Activated CD4-positive, alpha-beta T cell treated with anti-CD3 and anti-CD28 coated beads for 48 hours (primary cell): ENCODE results near the gene UQCC2.
A peak's percentile ranks its signal among the peaks of the same experiment; 100 is the strongest.

ENCODE experiments used
- DNase-seq: peaks from one replicate; pipeline ENCODE4 v3.0.0-alpha.2; 2020

The UQCC2 gene

DNA sequence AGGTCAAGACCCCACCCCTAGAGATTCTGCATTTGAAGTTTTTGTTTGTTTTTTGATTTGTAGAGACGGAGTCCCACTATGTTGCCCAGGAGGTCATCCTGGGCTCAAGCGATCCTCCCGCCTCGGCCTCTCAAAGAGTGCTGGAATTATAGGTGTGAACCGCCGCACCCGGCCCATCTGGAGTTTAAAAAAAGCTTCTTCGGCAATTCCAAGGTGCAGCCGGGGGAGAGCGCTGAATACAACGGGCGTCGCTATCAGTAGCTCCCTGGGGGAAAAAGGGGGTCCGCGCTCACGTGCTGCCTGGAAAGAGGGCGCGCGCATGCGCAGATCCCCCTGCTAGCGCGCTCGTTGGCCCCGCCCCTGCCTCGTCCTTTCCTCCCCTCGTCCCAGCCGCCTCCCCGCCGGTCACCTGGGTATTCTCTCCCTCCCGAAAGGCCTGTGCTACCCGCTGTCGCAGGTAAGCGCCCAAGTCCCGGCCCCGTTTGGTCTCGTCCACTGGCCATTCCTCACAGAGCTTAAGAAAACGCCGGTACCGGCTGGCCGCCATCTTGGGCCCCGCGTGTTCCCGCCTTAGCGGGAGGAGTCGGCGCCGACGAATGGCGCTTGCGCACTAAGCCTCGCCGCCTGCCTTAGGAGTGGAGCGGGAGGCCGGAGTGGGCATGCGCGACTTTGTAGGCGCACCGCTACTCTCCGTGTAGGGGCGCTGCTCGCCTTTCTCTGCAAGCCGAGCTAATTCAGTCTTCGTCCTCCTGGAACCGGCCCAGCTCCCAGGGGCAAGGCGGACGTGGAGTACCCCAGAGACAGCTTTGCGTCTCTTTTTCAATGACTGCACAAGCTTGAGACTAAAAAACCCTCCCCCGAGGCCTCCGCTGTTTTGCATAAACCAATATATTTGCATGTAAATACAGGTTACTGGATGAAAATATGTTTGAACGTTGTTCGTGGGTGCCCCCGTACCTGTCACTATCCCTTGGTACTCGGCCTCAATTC, at the start of gene UQCC2:
UQCC2 (minus strand) TSS at position 561 of the 990 bp plus-strand sequence; CDS start at position 547, 14 bp downstream.
- DNase-seq, result peak; percentile 98

DNA sequence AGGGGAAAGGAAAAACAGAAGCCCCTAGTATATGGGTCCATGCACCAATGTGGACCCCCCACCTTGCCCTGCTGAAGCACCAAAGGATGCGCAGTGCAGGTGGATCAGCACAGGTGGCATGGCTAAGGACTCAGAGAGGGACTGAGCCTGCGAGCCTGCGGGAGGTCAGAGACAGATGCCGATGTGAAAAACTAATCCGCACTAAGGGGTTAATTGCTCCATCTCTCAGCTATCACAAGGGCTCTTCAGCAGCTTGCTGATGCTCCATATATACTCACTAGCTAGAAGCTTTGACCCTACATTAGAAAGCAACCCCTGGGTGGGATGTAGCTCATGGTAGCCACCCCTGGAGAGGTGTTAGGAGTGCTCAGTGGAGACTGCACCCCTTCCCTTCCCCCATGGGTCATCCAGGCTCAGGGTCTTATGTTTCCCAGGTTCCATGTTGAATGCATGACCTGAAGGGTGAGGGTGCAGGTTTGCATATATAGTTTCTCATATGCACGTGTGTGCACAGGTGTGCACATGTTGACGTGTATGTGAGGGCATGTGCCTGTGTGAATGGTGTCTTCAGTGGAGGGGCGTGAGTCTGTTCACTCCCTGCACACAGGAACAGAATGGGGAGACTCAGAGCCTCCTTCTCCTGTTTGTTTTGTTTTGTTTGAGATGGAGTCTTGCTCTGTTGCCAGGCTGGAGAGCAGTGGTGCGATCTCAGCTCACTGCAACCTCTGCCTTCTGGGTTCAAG, 48.6 kb upstream of the UQCC2 start:
- no peak for DNase-seq

DNA sequence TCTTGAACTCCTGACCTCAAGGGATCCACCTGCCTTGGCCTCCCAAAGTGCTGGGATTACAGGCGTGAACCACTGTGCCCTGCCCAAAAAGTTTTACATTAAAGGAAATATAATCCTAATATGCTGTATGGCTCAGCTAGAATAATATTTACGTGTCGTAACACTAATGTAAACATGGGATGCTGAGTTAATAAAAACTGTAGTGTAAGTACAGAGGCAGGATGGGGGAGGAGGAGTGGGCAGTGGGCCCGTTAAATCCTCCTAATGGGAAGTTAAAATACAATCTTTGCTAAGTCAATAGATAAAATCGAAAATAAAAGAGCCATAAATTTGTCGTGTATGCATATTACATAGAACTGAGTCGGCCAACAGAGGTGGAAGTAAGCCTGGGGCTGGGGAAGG, 47.3 kb upstream of the UQCC2 start:
- DNase-seq, result no peak

DNA sequence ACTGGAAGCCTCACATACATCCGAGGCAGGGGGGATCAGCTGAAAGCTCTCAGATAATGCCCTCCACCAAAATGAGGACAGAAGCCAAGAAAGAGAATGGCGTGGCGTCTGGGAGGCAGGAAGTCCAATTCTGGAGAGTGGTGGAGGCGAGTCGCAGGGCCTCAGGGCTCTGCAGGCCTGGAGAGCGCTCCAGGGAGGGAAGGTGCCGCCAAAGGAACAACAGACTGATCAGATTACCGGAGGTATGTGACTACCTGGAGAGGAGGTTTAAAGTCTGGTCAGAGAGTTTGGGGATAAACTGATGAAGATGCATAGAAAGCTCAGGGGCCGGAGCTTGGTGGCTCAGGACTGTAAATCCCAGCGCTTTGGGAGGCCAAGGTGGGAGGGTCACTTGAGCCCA, 46.4 kb upstream of the UQCC2 start:
- DNase-seq, result no peak

DNA sequence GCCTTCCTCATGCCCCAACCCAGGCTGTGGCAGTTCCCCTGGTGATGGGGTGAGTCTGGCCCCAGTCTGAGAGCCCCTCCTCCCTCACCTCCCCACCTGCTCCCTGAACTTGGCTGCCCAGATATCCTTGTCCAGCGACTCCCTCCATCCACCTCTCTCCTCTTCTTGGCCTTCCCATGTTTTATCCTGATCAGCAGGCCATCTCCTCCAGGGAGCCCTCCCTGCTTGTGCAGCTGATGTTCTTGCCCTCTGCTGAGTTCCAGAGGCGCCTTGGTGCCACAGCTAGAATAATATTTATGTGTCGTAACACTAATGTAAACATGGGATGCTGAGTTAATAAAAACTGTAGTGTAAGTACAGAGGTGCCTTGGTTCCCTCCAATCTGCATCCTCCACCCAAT, 45.6 kb upstream of the UQCC2 start:
- DNase-seq, result no peak

DNA sequence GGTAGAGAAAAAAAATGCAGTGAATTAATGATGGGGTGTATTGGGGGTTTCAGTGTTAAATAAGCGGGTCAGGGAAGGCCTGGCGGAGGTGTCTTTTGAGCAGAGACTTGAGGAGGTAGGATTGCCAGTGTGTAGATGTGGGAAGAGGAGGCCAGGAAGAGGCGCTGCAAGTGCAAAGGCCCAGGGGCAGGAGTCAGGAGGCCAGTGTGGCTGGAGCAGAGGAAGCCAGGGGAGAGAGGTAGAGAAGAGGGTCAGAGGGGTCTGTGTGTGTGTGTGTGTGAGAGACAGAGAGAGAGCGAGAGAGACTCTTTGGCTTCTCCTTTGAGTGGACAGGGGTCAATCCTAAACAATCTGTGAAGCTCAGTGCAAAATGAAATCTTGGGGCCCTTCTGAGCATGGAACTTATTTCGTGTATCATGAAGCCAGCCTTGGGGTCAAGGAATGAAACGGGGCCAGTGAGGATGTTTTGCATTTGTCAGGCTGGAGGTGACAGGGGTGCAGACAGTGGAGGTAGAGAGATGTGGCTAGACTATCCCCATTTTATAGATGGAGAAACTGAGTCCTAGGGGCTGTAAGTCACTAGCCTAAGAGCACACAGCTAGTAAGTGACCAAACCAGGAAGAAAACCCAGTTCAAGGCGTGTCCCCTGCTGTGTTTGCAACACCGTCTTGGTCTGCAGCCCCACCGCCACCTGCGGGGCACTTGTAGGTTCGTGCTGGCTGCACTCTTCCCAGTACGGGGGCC, 44.9 kb upstream of the UQCC2 start:
- DNase-seq, result no peak

DNA sequence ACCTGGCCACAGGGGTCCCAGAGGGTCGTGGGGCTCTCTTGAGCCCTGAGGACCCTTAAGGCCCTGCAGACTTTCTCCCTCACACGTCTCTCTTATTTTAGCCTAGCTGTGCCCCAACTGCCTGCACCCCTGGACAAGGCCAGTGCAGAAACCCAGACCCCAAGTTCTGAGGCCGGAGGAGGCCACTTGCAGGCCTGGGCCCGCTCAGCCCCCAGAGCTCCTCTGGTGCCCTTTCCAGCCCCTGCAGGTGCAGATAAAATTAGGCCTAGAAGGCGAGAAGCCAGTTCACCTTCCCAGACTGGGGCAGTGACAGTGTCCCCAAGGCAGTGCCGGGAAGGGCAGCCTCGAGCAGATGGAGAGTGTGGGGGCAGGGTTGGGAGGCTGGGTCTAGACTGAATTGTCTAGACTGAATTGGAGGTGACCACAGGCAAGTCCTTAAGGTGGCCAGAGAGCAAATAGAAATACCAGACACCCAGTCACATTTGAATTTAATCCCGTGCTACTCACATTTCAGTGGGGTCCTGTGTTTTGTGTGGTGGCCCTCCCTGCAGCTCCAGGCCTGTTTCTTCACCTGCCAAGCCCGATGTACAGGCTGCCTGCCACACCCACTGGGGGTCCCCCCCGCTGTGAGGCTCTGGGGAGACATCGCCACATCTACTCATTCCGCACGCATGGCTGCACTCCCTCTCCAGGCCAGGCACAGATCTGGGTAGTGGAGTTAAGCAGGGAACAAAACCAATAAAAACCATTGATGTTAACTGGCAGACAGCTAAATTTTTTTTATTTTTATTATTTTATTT, 43.8 kb upstream of the UQCC2 start:
- no peak for DNase-seq

DNA sequence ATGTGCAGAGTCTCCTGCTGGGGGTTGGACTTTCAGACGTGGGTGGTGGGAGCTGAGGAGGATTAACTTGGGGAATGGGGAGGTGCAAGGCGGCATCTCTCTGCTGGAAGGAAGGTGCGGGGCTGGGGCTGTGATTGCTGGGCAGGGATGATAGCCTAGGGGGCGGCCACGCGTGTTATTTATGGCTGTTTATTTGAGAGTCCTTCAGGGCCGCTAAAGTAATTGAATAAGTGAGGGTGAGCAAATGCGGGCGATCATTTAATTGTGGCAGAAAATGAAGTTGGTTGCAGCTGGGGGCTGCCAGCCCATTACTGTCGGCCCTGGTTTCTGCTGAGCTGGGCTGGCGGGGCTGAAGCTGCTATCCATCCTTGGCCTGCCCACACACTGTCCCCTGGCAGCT, 42.7 kb upstream of the UQCC2 start:
- no peak for DNase-seq

DNA sequence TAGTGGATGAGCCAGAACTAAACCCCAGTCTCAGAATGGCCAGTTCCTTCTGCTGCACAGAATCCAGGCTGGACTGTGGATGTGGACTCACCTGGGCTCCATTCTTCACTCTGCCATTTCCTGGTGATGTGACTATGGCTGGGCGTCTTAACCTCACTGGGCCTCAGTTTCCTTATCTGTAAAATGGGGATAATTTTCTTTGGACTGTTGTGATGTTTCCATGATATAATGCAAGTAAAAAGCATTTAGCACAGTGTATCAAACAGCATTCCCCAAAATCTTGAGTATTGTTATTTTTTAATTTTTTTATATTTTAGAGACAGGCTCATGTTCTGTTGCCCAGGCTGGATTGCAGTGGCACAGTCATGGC, 41.1 kb upstream of the UQCC2 start:
- no peak for DNase-seq

DNA sequence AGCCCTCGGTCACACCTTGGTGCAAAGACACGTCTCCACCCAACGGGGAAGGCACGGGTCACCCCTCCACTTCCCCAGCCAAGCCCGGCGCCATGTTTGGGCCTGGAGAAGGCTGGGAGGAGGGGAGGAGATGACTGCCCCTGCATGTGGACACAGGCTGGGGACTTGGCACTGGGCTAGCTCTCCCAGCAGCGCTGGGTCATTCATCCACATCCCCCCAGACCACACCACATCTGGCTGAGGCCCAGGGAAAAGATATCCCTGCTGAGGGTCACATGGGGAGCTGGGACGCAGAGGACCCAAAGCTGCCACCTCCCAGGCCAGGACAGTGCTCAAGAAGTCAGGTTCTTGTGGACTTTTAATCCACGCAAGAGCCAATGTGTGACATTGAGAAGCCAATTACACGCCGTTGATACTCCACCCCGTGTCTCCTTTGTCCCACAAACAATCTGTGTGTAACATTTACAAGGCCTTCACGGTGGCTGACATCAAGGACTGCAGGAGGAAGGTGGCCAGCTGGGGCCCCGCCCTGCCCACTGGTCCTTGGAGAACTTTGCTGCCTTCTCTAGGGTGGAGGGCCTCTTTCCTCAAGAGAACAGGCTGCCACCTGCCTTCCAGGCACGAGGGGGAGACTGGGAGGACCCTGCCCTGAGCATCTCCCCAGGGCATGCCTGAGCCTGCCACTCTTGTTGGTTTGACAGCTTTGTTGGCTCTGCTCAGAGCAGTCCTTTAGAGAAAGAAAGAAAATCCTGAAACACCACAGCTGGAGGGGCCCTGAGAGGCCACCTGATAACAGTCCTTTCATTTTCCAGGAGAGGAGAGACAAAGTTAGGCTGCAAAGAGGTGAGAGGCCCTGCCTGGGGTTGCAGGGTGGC, 40.5 kb upstream of the UQCC2 start:
- no peak for DNase-seq

DNA sequence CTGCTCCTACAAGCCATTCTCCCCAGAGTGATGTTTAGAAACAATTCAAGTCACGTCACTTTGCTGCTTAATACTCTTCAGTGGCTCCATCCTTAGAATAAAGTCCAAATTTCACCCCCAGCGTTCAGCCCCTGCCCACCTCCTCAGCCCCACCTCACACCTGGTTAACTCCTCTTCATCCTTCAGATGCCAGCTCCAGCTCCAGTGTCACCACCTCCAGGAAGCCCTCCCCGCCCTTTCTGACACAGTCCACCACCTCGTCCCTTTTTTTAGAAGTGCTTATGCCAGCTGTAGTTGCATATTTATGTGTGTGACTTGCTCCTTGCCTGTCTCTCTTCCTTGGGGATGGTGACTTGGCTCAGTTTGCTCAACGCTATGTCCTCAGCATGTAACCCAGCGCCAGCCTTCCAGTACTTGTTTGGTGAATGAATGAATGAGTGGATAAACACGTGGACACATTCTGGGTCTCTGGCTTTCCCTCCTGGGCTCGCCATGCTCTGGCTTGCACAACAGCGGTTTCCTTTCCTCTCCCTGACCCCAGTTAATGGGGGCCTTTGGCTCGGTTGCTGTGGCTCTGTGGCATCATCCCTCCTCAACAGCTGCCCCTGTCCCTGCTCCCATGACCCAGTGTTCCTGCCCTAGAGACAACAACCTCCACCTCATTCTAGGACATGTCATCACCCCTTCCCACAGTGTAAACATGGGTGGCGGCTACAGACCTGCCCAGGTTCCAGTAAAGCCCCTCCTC, 38.9 kb upstream of the UQCC2 start:
- no peak for DNase-seq

DNA sequence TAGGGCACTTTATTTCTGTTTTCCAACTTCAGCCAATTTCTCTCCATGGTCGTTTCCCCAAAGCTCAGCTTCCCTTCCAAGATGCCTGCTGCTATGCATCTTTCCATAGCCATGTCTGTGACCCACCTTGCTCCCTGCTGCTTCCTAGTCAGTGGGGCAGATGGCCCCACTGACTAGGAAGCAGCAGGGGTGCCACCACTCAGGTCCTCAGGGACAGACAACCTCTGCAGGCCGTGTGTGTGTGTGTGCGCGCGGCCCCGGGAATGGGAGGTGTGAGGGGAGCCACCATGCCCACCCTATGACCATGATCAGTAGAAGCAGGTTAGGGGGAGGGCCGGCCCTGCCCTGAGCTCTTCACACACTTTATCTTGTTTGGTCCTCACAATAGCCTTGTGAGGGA, 37.9 kb upstream of the UQCC2 start:
- DNase-seq, result no peak

DNA sequence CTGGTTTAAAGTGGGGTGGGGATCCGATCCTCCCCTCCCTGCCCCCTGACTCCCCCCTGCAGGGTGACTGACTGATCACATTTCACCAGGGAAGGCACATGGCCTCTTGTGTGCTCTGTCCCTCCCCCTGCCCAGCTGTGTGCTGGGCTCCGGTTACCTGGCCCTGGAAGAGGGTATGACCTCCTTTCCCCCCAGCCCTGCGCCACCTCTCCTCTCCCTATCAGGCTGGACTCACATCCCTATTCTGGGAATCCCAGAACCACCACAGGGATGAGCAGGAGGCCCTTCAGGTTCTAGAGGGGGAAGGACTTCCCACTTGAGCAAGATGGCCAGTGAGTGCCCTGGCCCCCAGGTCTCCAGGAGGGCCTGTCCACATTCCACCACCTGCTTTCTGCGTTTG, 37.3 kb upstream of the UQCC2 start:
- no peak for DNase-seq

DNA sequence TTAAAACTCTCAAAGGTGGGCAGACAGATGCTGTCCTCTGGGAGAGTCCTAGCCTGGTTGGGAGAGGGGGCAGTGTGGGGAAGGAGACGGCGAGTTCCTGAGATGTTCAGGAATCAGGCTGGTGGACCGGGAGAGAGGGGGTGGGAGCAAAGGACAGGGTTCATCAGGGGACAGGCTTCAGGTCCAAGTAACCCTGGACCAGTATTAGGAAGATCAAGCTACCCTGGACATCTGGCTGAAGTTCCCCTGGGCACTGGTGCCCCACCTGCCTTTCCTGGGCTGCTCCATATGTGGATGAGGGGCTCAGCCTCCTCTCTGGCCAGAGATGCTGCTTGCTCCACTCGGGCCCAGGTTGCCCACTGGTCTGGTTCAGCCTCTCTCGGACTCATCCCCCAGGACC, 36.3 kb upstream of the UQCC2 start:
- no peak for DNase-seq

DNA sequence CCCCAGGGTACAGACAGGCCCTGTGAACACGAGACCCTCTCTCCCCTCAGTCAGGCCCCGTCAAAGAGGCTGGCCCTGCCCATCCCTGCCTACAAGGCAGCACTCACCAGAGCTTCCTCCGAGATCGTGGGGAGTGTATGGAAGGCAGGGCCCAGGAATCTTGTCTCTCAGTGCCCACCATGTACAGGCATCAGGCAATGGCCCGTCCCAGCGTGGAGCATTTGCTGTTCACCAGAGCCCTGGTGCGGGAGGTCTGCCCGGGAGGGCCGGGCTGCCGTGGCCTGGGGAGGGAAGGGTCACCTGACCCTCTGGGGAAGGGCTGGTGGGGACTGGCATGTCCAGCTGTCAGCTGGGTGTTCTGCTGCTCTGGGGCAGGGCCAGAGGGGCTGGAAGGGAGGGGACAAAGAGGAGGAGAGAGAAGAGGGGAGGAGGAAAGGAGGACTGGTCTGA, 35.2 kb upstream of the UQCC2 start, which contains the start of gene IP6K3:
IP6K3 (minus strand) TSS at position 255 of the 450 bp plus-strand sequence. CDS start 11,429 bp downstream, outside the sequence.
- no peak for DNase-seq

DNA sequence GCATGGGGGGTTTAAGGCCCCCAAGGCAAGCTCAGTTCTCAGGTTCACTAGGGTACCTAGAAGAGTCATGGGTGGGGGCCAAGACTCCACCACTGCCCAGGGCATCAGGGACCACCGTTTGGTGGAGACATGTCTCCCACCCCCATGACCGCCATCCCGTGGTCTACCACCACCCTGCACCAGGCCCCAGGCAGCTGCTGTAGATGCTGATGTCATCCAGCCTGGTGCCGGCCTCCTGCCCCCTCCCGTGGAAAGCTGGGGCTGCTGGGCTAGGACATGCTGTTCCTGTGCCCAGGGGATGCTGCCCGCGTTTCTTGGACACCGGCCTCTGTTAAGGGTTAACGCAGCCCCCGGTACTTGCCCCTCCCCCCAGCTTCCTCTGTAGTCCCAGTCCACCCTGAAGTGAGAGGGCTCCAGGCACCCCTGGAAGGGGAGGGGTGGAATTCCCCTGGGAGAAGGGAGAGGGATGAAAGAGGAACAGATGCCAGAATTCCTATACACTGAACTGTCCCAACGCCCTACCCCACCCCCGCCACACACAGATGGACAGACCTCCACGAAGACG, 34.6 kb upstream of the UQCC2 start:
- no peak for DNase-seq

DNA sequence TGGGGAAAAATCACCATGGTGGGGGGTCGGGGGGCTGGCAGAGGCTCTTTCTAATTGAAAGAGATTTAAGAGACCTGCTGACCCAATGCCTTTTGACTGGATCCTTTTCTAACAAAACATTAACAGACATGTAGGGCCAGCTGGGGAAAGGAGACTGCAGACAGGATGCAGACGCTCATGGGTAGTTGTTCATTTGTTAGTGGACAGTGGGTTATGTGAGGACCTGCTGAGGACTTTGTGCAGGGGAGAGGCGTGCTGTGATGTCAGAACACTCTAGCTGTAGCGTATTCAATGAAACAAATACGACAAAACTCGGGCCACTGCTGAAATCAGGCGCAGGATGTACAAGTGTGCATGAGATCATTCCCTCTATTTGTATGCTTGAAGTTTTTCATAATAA, 34.0 kb upstream of the UQCC2 start:
- DNase-seq, result no peak

DNA sequence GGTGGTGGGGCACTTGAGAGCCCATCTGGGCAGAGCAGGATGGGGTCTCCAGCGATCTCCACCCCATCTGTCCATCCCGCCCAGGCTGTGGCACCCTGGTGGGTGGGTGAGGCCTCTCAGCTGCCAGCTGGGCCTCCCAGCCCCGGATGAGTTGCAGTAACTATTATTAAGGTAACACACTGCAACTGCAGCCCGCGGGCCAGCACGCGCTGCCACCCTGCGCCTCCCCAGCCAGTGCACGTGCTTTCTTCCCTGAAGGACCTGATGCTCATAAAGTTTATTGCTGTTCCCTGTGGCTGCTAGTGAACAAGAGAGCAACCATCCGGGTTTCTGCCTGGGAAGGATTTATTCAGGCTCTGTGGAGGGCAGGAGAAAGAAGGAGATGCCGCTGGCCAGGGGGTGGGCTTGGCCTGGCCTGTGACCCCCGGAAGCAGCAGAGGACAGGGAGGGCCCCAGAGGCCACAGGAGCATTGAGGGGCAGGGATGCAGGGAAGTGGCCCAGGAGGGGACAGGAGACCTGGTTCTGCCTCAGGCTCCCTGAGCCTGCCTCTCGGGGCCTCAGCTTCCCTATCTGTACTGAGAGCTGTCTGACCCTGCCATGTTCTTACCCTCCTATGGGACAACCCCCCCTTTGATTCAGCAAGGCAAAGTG, 33.5 kb upstream of the UQCC2 start:
- DNase-seq, result no peak

DNA sequence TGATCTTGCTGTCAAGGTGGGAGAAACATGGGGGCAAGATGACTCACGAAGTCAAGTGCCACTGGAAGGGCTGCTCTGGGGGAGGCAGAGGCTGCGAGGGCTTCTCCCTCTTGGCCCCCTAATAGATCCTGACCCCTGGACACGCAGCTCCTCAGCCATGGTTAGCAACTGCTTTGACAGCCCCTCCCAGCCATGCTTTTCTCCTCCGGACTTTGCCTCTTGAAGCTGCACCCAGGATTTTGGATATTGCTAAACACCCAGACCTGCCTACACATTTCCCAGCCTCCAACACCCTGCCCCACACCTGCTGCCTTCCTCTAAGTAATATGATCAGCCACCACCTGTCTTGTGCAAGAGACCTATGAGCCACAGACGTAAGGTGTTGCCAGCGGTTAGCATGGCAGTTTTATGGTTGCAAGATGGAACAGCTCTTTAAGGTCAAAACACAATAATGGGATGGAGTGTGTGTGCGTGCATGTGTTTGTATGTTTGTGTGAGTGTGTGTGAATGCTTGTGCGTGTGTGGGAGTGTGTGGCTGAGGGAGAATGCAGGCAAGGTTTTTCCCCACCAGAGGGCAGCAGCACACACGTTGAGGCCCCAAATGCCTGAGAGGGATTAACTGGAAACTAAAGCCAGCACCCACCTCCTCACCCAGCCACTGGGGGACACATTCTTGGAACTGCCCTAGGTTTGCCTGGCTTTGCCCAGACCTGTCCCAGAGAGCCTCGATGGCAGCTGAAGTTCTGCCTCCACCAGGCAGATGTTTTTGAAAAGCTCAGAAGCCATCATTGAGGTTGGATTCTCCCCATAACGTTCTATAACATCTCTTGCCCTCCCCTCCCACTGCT, 32.7 kb upstream of the UQCC2 start:
- peak; percentile 81 for DNase-seq
